ENCODE data around the gene ABCC4.

Gene ABCC4

GRCh38 chr13:95112883-95113282 lies 188.4 kb downstream of the ABCC4 start:
- no peak for DNase-seq (ENCODE audit: low spot score)
- TF ChIP-seq CTCF (IDR thresholded peaks at IDR 0.05; ENCODE audit: extremely low read depth, missing control alignments) = no peak

- no peak for TF ChIP-seq CTCF (IDR thresholded peaks at IDR 0.05; ENCODE audit: extremely low read depth, missing control alignments)
- no peak for DNase-seq (ENCODE audit: low spot score)
Measured at GRCh38 chr13:95111608-95112007, 189.6 kb downstream of the ABCC4 start.

GRCh38 chr13:95106562-95106961 lies 194.7 kb downstream of the ABCC4 start:
- no peak for TF ChIP-seq CTCF (IDR thresholded peaks at IDR 0.05; ENCODE audit: extremely low read depth, missing control alignments)
- DNase-seq (ENCODE audit: low spot score) = no peak

- DNase-seq (ENCODE audit: low spot score) = no peak
- no peak for TF ChIP-seq CTCF (IDR thresholded peaks at IDR 0.05; ENCODE audit: extremely low read depth, missing control alignments)
Measured at GRCh38 chr13:95100525-95101433, 200.5 kb downstream of the ABCC4 start.

- TF ChIP-seq CTCF (IDR thresholded peaks at IDR 0.05; ENCODE audit: extremely low read depth, missing control alignments) = no peak
- DNase-seq (ENCODE audit: low spot score) = no peak
Measured at GRCh38 chr13:95099541-95099940, 201.7 kb downstream of the ABCC4 start.

- no peak for DNase-seq (ENCODE audit: low spot score)
- TF ChIP-seq CTCF (IDR thresholded peaks at IDR 0.05; ENCODE audit: extremely low read depth, missing control alignments) = no peak
Measured at GRCh38 chr13:95098916-95099315, 202.3 kb downstream of the ABCC4 start.

GRCh38 chr13:95091755-95092154 lies 209.5 kb downstream of the ABCC4 start:
- DNase-seq (ENCODE audit: low spot score) = no peak
- TF ChIP-seq CTCF (IDR thresholded peaks at IDR 0.05; ENCODE audit: extremely low read depth, missing control alignments) = no peak

All from GM20000 (cell line).